ENCODE data around the gene ANKRD27. TPM values are rescaled to one million over a fixed set of nuclear protein-coding genes. Genes with fewer than 3 reads are reported as not detected.

ANKRD27 gene
- total and polyA plus RNA-seq, 2 donors (not counting 1 experiment from before 2014, with no cell fraction given): 12.9 to 43.8 TPM

- Histone ChIP-seq H3K4me2 (replicated peaks; ENCODE audit: low read depth, low read length, poor library complexity, severe bottlenecking) (no peak overlapping the region), H2AFZ (ENCODE audit: insufficient read depth, low read depth, low read length, poor library complexity, severe bottlenecking) (no peak overlapping the region), H3K4me1 (ENCODE audit: control insufficient read depth in 2 of 2, insufficient read depth in 2 of 2, low read length in 2 of 2) (peaks cover 0 to 10% of the 10 kb centered on the region in 2 donors), H3K36me3 (replicated peaks in 1 of 2; ENCODE audit: control extremely low read depth in 1 of 2, control insufficient read depth in 1 of 2, extremely low read depth in 1 of 2, insufficient read depth in 2 of 2, low read length in 1 of 2) (peaks cover 1 to 13% of the 10 kb centered on the region in 2 experiments), H4K20me1 (ENCODE audit: control insufficient read depth, insufficient read depth, low read length, poor library complexity, severe bottlenecking) (peaks cover 17% of the 10 kb centered on the region), H3K79me2 (ENCODE audit: control insufficient read depth, insufficient read depth, low read length) (peaks cover 31% of the 10 kb centered on the region), H3K27me3 (replicated peaks in 1 of 4; ENCODE audit: control extremely low read depth in 1 of 4, control insufficient read depth in 3 of 4, insufficient read depth in 4 of 4, low read length in 3 of 4) (no peaks in the 10 kb centered on the region), H3K4me3 (ENCODE audit: control extremely low read depth in 1 of 5, extremely low read depth in 1 of 5, insufficient read depth in 1 of 5, low read depth in 2 of 5, low read length in 4 of 5) (no peak overlapping the region), H3K9me3 (ENCODE audit: control extremely low read depth in 1 of 3, control insufficient read depth in 2 of 3, insufficient read depth in 1 of 3, low read length in 2 of 3) (no peaks in the 10 kb centered on the region), H3K27ac (ENCODE audit: low read length in 2 of 2) (no peak overlapping the region), H3K9ac (ENCODE audit: low read length) (no peak overlapping the region)
- Mint-ChIP-seq H3K9me3 (ENCODE audit: insufficient read depth) (no peaks in the 10 kb centered on the region), H3K27ac (no peak overlapping the region), H3K4me1 (peaks cover 9% of the 10 kb centered on the region), H3K27me3 (no peaks in the 10 kb centered on the region), H3K4me3 (no peak overlapping the region)
- no peak for DNase-seq
- intact Hi-C loops (cut with micrococcal nuclease): no loop called here
- 100% methylated on average over 1 of the region's 7 CpGs for WGBS (ENCODE audit: insufficient coverage)
- TF ChIP-seq EZH2 (IDR thresholded peaks at IDR 0.05; ENCODE audit: borderline replicate concordance, insufficient read depth, low read depth, low read length, poor library complexity, severe bottlenecking) (no peak), CTCF (IDR thresholded peaks at IDR 0.05) (no peak)
- POLR2A ChIA-PET: no interaction called here
- no peak for ATAC-seq (ENCODE audit: low read depth)
- CTCF ChIA-PET: no interaction called here
These were observed 13.7 kb downstream of the ANKRD27 start for GRCh38 chr19:32661318-32661717.

GRCh38 chr19:32658527-32658926 lies 16.5 kb downstream of the ANKRD27 start:
- no peak overlapping the region for H3K27ac ChIP-seq (ENCODE audit: low read length in 2 of 2)
- H3K36me3 ChIP-seq (replicated peaks in 1 of 2; ENCODE audit: control extremely low read depth in 1 of 2, control insufficient read depth in 1 of 2, extremely low read depth in 1 of 2, insufficient read depth in 2 of 2, low read length in 1 of 2): peaks cover 0 to 26% of the 10 kb centered on the region in 2 experiments
- no peak for TF ChIP-seq CTCF (IDR thresholded peaks at IDR 0.05)
- TF ChIP-seq EZH2 (IDR thresholded peaks at IDR 0.05; ENCODE audit: borderline replicate concordance, insufficient read depth, low read depth, low read length, poor library complexity, severe bottlenecking): no peak
- Mint-ChIP-seq H3K4me3 (no peak overlapping the region), H3K4me1 (peaks cover 9% of the 10 kb centered on the region), H3K9me3 (ENCODE audit: insufficient read depth) (no peaks in the 10 kb centered on the region), H3K27me3 (no peaks in the 10 kb centered on the region), H3K27ac (no peak overlapping the region)
- no peak overlapping the region for H2AFZ ChIP-seq (ENCODE audit: insufficient read depth, low read depth, low read length, poor library complexity, severe bottlenecking)
- H3K9ac ChIP-seq (ENCODE audit: low read length): no peak overlapping the region
- no peak overlapping the region for H3K4me3 ChIP-seq (ENCODE audit: control extremely low read depth in 1 of 5, extremely low read depth in 1 of 5, insufficient read depth in 1 of 5, low read depth in 2 of 5, low read length in 4 of 5)
- H3K79me2 ChIP-seq (ENCODE audit: control insufficient read depth, insufficient read depth, low read length): peaks cover 24% of the 10 kb centered on the region
- H3K4me2 ChIP-seq (replicated peaks; ENCODE audit: low read depth, low read length, poor library complexity, severe bottlenecking): no peak overlapping the region
- ChIA-PET POLR2A (no interaction called here), CTCF (no interaction called here)
- 90% methylated on average over 10 of the region's 10 CpGs for WGBS (ENCODE audit: insufficient coverage)
- intact Hi-C loops (cut with micrococcal nuclease): no loop called here
- H3K4me1 ChIP-seq (ENCODE audit: control insufficient read depth in 2 of 2, insufficient read depth in 2 of 2, low read length in 2 of 2): peaks cover 0 to 10% of the 10 kb centered on the region in 2 donors
- no peak for ATAC-seq (ENCODE audit: low read depth)
- H4K20me1 ChIP-seq (ENCODE audit: control insufficient read depth, insufficient read depth, low read length, poor library complexity, severe bottlenecking): peaks cover 17% of the 10 kb centered on the region
- H3K27me3 ChIP-seq (replicated peaks in 1 of 4; ENCODE audit: control extremely low read depth in 1 of 4, control insufficient read depth in 3 of 4, insufficient read depth in 4 of 4, low read length in 3 of 4): no peaks in the 10 kb centered on the region
- no peaks in the 10 kb centered on the region for H3K9me3 ChIP-seq (ENCODE audit: control extremely low read depth in 1 of 3, control insufficient read depth in 2 of 3, insufficient read depth in 1 of 3, low read length in 2 of 3)
- no peak for DNase-seq
